K562 treated with DMSO at 1 percent for 48 hours (cell line): ENCODE data around the gene GSTA1. TPM values are rescaled to one million over a fixed set of nuclear protein-coding genes. Genes with fewer than 3 reads are reported as not detected.

Experiments used
- total RNA-seq: library from RNA; unstranded; fragments of 300-600 nt; gene quantifications from 2 replicates; pipeline ENCODE4 v1.2.3, GENCODE V29; 2022; ENCODE audit warnings: low replicate concordance; ENCODE audit errors: extremely low read depth

Gene GSTA1
- total RNA-seq = not detected in 2 replicates

DNA sequence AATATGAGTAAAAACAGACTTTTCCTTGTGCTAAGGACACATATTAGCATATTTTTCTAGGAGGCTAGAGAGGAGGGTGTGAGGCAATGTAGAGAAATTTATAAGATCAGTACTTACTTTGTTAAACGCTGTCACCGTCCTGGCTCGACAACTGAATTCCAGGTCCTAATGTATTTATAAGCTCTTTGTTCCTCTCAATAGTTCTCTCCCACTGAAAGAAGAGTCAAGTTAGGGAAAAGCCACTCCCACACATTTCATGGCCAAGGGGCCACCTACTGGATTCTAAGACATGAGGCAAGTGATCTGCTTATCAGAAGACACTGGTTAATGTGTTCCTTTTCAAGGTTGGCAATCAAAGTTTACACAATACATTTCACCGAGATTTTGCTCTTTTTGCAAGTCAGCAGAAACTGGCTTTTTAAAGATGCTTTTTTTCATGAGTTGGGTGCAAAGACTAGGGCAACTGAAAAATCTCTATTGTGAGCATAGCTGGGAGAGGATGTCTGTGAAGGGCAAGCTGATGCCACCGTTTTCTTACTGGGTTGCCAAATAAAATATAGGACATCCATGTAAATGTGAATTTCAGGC, at the start of gene GSTA1:
Gene GSTA1 (minus strand): TSS at position 149 of the 588 bp plus-strand sequence. CDS start 4,549 bp downstream, outside the sequence.

DNA sequence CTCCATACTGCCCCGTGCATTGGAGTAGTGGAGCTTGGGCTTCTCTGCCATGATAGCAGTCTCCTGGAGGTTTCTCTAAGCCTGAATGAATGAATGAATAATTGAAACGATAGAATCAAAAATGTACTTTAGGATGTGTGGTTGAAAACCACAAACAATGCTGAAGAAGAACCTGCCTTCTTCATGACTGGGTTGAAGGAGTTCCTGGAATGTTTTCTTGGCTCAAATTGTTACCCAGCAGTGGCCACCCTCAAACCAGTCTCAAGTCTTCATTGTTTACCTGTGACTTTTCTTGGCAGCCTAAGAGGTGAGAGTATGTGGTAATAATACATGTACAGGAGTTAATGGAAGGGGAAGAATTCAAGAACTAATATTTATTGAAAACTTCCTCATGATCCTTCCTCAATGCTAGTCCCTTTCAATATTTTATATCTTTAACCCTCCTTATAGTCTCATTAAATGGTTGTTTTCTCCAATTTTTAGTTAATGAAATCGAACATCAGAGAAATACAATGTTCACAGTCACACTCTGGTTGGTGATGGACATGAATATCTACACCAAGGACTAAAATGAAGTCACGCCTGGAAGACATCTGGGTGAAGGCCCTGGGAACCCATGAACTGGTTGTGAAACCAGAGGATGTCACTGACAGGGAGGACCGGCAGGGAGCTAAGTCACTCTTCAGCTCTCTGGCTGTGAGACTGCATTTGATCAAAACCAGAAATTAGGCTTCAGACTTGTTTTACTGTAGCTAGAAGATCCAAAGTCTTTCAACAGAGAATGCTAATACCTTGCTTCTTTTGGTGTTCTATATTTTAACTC, 37.4 kb upstream of the GSTA1 start, which contains the start of gene GSTA5:
Gene GSTA5 (minus strand): TSS at position 51 of the 823 bp plus-strand sequence.

GRCh38 chr6:52763322-52763916, 40.2 kb downstream of the GSTA1 start, which contains the start of gene GSTA2:
GSTA2 (minus strand) TSS chr6:52763475; CDS start chr6:52757947, 5,528 bp downstream.

Other genes with a start within 250 kb of the GSTA1 start
- gene TRAM2, start 226.8 kb downstream of the GSTA1 start, total RNA-seq = not detected in 2 replicates
- not detected in 2 replicates for gene TMEM14A, start 132.7 kb downstream of the GSTA1 start, total RNA-seq
- not detected in 2 replicates for gene GSTA2, start 40.3 kb downstream of the GSTA1 start, total RNA-seq
- not detected in 2 replicates for gene GSTA5, start 37.0 kb upstream of the GSTA1 start, total RNA-seq
- gene GSTA3, start 105.9 kb upstream of the GSTA1 start, total RNA-seq = not detected in 2 replicates
- not detected in 2 replicates for gene GSTA4, start 191.5 kb upstream of the GSTA1 start, total RNA-seq